WERI-Rb-1 (cell line): Measurements from ENCODE around the gene VAPA.

Experiments used
- DNase-seq: peaks from one replicate; pipeline ENCODE4 v3.0.0-alpha.2; 2020
- H3K27ac ChIP-seq: fragments of 250-450 bp; sonication (Bioruptor Pico); 2 replicates; pipeline ENCODE4 v1.5.1; 2020; ENCODE audit warnings: mild to moderate bottlenecking, moderate library complexity
- H3K27me3 ChIP-seq: fragments of 250-450 bp; sonication (Bioruptor Pico); 2 replicates; pipeline ENCODE4 v1.5.1; 2021; ENCODE audit warnings: mild to moderate bottlenecking, low read depth, moderate library complexity; ENCODE audit not compliant: insufficient read depth, severe bottlenecking
- H3K36me3 ChIP-seq: fragments of 250-450 bp; sonication (Bioruptor Pico); 2 replicates; pipeline ENCODE4 v1.5.1; 2020; ENCODE audit warnings: mild to moderate bottlenecking, moderate library complexity
- H3K4me3 ChIP-seq: 2 replicates; pipeline ENCODE4 v1.5.1; 2011; ENCODE audit warnings: low read depth, mild to moderate bottlenecking, control low read depth, low read length
- H3K9me3 ChIP-seq: fragments of 250-450 bp; sonication (Bioruptor Pico); 2 replicates; pipeline ENCODE4 v1.5.1; 2021; ENCODE audit warnings: mild to moderate bottlenecking, moderate library complexity; ENCODE audit not compliant: severe bottlenecking
- TF ChIP-seq, protein P1 (sequence below): IDR thresholded peaks from 2 replicates; pipeline ENCODE4 v1.5.1; 2011; ENCODE audit warnings: low read depth, mild to moderate bottlenecking, control low read depth, inconsistent platforms, low read length

Gene VAPA

DNA sequence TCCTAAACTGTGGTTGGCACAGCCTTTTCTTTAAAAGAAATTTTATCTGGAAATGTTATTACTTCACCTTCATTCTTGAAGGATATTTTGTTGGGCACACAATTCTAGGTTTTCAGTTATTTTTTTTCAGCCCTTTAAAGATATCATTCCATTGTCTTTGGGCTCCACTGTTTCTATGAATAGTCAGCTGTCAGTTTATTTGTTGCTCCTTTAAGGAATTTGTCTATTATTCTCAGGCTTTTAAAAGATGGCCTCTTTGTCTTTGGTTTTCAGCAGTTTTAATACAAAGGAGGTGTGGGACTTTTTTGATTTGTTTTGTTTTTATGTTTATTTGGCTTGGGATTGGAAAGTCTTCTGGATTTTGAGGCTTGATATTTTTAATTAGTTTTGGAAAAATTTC lies 61.8 kb downstream of the VAPA start:
- no peak overlapping the region for H3K4me3 ChIP-seq
- no peaks in the 10 kb centered on the region for H3K27me3 ChIP-seq
- TF ChIP-seq, protein P1, sequence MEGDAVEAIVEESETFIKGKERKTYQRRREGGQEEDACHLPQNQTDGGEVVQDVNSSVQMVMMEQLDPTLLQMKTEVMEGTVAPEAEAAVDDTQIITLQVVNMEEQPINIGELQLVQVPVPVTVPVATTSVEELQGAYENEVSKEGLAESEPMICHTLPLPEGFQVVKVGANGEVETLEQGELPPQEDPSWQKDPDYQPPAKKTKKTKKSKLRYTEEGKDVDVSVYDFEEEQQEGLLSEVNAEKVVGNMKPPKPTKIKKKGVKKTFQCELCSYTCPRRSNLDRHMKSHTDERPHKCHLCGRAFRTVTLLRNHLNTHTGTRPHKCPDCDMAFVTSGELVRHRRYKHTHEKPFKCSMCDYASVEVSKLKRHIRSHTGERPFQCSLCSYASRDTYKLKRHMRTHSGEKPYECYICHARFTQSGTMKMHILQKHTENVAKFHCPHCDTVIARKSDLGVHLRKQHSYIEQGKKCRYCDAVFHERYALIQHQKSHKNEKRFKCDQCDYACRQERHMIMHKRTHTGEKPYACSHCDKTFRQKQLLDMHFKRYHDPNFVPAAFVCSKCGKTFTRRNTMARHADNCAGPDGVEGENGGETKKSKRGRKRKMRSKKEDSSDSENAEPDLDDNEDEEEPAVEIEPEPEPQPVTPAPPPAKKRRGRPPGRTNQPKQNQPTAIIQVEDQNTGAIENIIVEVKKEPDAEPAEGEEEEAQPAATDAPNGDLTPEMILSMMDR: no peak
- no peak overlapping the region for H3K27ac ChIP-seq
- DNase-seq: no peak
- H3K9me3 ChIP-seq: peaks cover 10% of the 10 kb centered on the region
- no peaks in the 10 kb centered on the region for H3K36me3 ChIP-seq

DNA sequence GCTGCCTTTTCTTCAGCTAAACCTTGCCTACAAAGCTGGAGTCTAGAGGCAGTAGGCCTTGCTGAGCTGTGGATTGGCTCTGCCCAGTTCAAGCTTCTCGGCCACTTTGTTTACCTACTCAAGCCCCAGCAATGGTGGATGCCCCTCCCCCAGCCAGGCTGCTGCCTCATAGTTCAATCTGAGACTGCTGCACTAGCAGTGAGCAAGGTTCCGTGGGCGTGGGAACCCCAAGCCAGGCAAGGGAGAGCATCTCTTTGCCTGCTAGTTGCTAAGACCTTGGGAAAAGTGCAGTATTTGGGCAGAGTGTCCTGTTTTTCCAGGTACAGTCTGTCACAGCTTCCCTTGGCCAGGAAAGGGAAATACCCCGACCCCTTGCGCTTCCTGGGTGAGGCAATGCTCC lies 68.9 kb downstream of the VAPA start:
- no peak for DNase-seq
- no peak overlapping the region for H3K27ac ChIP-seq
- TF ChIP-seq, protein P1: no peak
- H3K9me3 ChIP-seq: no peaks in the 10 kb centered on the region
- H3K36me3 ChIP-seq: no peaks in the 10 kb centered on the region
- no peaks in the 10 kb centered on the region for H3K27me3 ChIP-seq
- H3K4me3 ChIP-seq: no peak overlapping the region

DNA sequence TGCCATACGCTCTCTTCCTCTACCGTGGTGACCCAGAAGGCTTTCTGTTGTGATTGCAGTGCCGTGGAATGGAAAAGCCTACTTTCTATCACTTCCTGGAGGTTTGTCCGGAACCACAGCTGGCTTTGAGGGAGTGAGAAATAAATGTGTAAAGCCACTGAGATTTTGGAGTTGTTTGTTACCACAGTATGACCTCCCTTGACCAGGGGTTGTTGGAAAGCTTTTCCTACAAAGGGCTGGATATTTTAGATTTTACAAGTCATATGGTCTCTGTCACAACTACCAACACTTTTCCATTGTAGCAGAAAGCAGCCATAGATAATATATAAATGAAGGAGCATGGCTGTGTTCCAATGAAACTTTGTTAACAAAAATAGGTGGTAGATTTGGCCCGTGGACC lies 70.3 kb downstream of the VAPA start:
- Histone ChIP-seq H3K4me3 (no peak overlapping the region), H3K27me3 (no peaks in the 10 kb centered on the region), H3K36me3 (no peaks in the 10 kb centered on the region), H3K27ac (no peak overlapping the region), H3K9me3 (no peaks in the 10 kb centered on the region)
- no peak for DNase-seq
- TF ChIP-seq, protein P1: no peak

DNA sequence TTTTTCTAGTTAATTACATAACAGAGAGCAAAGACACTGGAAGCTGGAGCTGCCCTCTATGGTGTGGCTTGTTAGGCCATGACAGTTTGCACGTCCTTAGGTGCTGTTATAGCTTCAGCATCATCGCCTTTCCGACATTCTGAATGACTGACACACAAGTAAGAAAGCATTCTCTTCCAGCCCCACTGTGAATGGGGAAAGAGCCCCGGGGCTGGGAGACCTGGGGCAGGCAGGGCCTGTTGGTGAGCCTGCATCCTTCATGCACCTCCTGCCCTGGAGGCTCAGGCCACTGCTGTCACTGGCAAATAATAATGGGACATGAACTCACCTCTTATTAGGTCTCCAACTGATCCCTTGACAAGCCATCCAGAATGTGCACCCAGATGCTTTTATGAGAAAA lies 71.8 kb downstream of the VAPA start:
- Histone ChIP-seq H3K27me3 (no peaks in the 10 kb centered on the region), H3K9me3 (no peaks in the 10 kb centered on the region), H3K36me3 (no peaks in the 10 kb centered on the region), H3K4me3 (no peak overlapping the region), H3K27ac (no peak overlapping the region)
- no peak for DNase-seq
- TF ChIP-seq, protein P1: no peak

DNA sequence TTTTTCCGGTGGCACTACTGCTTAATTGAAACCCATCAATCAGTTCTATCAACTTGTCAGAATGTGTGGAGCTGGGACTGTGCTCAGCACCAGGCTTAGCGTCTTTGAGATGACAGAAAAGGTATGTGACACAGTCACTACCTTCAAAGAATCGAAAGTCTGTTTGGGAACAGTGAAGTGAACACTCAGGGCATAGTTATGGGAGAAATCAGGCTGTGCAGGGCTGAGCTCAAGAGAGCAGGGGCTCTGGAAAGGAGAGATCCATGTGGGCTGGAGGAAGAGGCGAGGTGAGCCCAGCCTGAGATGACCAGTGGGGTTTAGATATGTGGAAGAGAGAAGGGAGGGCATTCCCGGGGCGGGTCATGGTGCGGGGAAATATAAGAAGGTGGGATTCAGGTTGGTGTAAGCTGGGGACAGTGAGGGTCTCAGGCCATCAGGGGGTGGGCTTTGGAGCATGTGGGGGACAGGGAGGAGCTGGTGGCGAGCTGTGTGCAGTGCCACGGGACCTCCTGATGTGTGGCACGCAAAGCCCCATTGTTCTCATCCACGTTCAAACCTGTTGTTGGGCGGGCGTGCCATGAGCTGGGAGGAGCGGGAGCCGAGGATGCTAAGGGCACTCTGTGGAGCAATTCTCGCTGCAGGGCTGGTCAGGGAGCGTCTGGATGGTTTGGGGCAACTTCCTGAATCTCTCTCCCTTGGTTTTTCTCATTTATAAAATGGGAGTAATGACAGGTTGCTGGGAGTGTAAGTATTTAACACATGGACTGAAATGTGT lies 72.5 kb downstream of the VAPA start:
- H3K36me3 ChIP-seq: no peaks in the 10 kb centered on the region
- H3K4me3 ChIP-seq: no peak overlapping the region
- H3K27me3 ChIP-seq: no peaks in the 10 kb centered on the region
- H3K9me3 ChIP-seq: no peaks in the 10 kb centered on the region
- DNase-seq: no peak
- H3K27ac ChIP-seq: no peak overlapping the region
- TF ChIP-seq, protein P1: no peak

DNA sequence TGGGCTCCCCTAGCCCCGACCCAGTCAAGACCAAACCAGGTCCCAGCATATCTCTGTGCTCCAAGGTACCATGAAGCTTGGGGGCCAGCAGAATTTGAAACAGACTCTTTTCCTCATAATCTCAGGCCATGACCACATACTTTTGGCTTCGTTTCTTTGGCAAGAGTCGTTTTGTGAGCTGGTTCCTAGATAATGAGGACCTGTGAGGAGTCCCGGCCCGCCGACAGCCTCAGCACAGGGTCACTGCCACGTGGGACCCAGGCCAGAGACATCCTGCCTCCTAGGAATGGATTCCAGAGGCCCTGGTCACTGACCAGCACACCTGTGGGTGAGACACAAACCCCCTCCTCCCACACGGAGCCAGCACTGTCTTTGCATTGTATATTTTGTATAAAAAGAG lies 73.5 kb downstream of the VAPA start:
- no peaks in the 10 kb centered on the region for H3K9me3 ChIP-seq
- no peaks in the 10 kb centered on the region for H3K27me3 ChIP-seq
- H3K36me3 ChIP-seq: no peaks in the 10 kb centered on the region
- TF ChIP-seq, protein P1: no peak
- H3K4me3 ChIP-seq: no peak overlapping the region
- no peak for DNase-seq
- no peak overlapping the region for H3K27ac ChIP-seq
